HepG2 (cell line): ENCODE results near the gene MTHFD1L. TPM values are rescaled to one million over a fixed set of nuclear protein-coding genes. Genes with fewer than 3 reads are reported as not detected.
A peak's percentile ranks its signal among the peaks of the same experiment; 100 is the strongest.

ENCODE experiments used
- MAFF ChIP-seq: IDR thresholded peaks from 2 replicates; pipeline ENCODE4 v1.6.1; 2011; ENCODE audit warnings: low read depth, low read length, improper control_type of control experiment
- NR3C1 ChIP-seq: sonication (generic); formaldehyde crosslinking; IDR thresholded peaks from 2 replicates; pipeline ENCODE4 v1.4.0; 2020; ENCODE audit warnings: missing genetic modification reagents
- THYN1 ChIP-seq: sonication (generic); formaldehyde crosslinking; IDR thresholded peaks from 2 replicates; pipeline ENCODE4 v1.8.1; 2023; ENCODE audit warnings: low read depth, mild to moderate bottlenecking, moderate library complexity, missing genetic modification reagents, borderline replicate concordance
- ZFP36 ChIP-seq: fragments of 150-350 bp; IDR thresholded peaks from 2 replicates; pipeline ENCODE4 v1.6.1; 2018; ENCODE audit warnings: borderline replicate concordance, low read length, low read depth; ENCODE audit not compliant: partially characterized antibody
- ZNF670 ChIP-seq: sonication (generic); formaldehyde crosslinking; IDR thresholded peaks from 2 replicates; pipeline ENCODE4 v1.8.0; 2022; ENCODE audit warnings: mild to moderate bottlenecking, missing genetic modification reagents, borderline replicate concordance
- ZSCAN31 ChIP-seq: sonication (generic); formaldehyde crosslinking; IDR thresholded peaks from 2 replicates; pipeline ENCODE4 v1.5.0; 2020; ENCODE audit warnings: low read depth, mild to moderate bottlenecking, missing genetic modification reagents
- polyA plus RNA-seq, 8 experiments: library from polyadenylated mRNA; depleted of rRNA in 3 of 8; stranded (reverse) in 7 of 8; unstranded in 1 of 8; fragments of >200 nt; fragmentation: Illumina TruSeq in 4 of 8; extraction: Trizol in 4 of 8; gene quantifications; 2 replicates each; pipeline versions ENCODE4 v1.2.1 to v1.2.3, GENCODE V29; 2011 to 2016; ENCODE audit warnings: low read depth in 4 of 8, missing spikeins in 1 of 8, mixed read lengths in 1 of 8; ENCODE audit not compliant: insufficient read depth in 1 of 8
- total RNA-seq, 5 experiments: library from RNA; depleted of rRNA; stranded (reverse); fragments of >200 nt; fragmentation: Illumina TruSeq; extraction: Trizol; gene quantifications; 2 replicates each; pipeline ENCODE4 v1.2.3, GENCODE V29; 2016; ENCODE audit warnings: low read depth in 1 of 5
- TF ChIP-seq, protein P1 (sequence below): sonication (generic); formaldehyde crosslinking; IDR thresholded peaks from 2 replicates; pipeline ENCODE4 v1.4.0; 2020; ENCODE audit warnings: missing genetic modification reagents, borderline replicate concordance
- TF ChIP-seq, protein P2 (sequence below): IDR thresholded peaks from 2 replicates; pipeline ENCODE4 v1.6.1; 2012; ENCODE audit warnings: low read length, improper control_type of control experiment
- TF ChIP-seq, protein P3 (sequence below): conservative IDR thresholded peaks from 2 replicates; pipeline ENCODE4 v1.6.1; 2018; ENCODE audit warnings: missing genetic modification reagents
- TF ChIP-seq, protein P4 (sequence below): sonication (generic); formaldehyde crosslinking; IDR thresholded peaks from 2 replicates; pipeline ENCODE4 v1.5.1; 2020; ENCODE audit warnings: mild to moderate bottlenecking, missing genetic modification reagents, borderline replicate concordance

The MTHFD1L gene
- total and polyA plus RNA-seq, 2 of the 13 experiments (the other 11 are each of a cell fraction or from before 2014, with no cell fraction given) = 24.0 to 39.6 TPM

DNA sequence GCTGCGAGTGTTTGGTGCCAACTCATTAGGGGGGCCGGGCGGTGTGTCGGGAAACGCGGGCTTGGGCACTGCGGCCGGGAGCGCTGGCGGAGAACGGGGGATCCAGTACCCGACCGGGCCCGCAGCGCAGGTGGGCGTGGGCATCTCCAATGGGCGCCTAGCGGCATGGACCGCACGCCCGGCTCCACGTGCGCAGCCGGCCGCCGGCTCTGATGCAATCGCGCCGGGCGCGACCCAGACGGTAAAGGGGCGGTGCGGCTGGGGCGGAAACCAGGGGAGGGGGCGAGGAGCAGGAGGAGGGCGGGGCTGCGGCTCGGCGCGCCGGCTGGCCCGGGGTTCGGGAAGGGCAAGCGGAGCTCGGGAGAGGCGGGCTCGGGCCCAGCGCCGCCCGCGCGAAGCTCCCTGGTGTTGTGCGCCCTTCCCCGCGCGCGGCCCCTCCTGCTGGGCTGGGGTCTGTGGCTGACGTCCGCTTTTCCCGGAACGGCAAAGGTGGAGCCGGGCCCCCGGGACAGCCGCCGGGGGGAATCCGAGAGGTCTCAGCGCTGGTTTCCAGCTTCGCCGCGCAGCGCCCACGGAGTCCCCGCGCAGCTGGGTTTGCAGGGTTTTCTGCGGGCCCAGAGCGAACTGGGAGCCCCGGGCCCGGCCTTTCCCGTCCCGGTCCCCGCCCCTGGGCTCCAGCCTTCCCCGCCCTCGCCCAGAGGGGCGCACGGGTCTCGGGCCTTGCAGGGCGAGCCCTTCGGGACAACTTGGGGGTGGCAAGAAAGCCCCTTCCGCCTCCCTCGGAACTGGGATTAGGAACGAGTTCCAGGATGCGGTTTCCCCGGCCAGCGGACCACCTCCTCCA, 867 bp downstream of the MTHFD1L start (continued):
- TF ChIP-seq, protein P1, sequence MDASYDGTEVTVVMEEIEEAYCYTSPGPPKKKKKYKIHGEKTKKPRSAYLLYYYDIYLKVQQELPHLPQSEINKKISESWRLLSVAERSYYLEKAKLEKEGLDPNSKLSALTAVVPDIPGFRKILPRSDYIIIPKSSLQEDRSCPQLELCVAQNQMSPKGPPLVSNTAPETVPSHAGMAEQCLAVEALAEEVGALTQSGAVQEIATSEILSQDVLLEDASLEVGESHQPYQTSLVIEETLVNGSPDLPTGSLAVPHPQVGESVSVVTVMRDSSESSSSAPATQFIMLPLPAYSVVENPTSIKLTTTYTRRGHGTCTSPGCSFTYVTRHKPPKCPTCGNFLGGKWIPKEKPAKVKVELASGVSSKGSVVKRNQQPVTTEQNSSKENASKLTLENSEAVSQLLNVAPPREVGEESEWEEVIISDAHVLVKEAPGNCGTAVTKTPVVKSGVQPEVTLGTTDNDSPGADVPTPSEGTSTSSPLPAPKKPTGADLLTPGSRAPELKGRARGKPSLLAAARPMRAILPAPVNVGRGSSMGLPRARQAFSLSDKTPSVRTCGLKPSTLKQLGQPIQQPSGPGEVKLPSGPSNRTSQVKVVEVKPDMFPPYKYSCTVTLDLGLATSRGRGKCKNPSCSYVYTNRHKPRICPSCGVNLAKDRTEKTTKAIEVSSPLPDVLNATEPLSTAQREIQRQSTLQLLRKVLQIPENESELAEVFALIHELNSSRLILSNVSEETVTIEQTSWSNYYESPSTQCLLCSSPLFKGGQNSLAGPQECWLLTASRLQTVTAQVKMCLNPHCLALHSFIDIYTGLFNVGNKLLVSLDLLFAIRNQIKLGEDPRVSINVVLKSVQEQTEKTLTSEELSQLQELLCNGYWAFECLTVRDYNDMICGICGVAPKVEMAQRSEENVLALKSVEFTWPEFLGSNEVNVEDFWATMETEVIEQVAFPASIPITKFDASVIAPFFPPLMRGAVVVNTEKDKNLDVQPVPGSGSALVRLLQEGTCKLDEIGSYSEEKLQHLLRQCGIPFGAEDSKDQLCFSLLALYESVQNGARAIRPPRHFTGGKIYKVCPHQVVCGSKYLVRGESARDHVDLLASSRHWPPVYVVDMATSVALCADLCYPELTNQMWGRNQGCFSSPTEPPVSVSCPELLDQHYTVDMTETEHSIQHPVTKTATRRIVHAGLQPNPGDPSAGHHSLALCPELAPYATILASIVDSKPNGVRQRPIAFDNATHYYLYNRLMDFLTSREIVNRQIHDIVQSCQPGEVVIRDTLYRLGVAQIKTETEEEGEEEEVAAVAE (CRISPR knock-in tag) = no peak
- TF ChIP-seq, protein P2, sequence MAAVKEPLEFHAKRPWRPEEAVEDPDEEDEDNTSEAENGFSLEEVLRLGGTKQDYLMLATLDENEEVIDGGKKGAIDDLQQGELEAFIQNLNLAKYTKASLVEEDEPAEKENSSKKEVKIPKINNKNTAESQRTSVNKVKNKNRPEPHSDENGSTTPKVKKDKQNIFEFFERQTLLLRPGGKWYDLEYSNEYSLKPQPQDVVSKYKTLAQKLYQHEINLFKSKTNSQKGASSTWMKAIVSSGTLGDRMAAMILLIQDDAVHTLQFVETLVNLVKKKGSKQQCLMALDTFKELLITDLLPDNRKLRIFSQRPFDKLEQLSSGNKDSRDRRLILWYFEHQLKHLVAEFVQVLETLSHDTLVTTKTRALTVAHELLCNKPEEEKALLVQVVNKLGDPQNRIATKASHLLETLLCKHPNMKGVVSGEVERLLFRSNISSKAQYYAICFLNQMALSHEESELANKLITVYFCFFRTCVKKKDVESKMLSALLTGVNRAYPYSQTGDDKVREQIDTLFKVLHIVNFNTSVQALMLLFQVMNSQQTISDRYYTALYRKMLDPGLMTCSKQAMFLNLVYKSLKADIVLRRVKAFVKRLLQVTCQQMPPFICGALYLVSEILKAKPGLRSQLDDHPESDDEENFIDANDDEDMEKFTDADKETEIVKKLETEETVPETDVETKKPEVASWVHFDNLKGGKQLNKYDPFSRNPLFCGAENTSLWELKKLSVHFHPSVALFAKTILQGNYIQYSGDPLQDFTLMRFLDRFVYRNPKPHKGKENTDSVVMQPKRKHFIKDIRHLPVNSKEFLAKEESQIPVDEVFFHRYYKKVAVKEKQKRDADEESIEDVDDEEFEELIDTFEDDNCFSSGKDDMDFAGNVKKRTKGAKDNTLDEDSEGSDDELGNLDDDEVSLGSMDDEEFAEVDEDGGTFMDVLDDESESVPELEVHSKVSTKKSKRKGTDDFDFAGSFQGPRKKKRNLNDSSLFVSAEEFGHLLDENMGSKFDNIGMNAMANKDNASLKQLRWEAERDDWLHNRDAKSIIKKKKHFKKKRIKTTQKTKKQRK = no peak
- TF ChIP-seq THYN1 (CRISPR knock-in tag) (no peak), NR3C1 (no peak), MAFF (no peak), ZNF670 (CRISPR knock-in tag) (no peak), ZFP36 (no peak), ZSCAN31 (CRISPR knock-in tag) (peak; percentile 67; the same call in 1 of the 2 replicates)
- TF ChIP-seq, protein P3, sequence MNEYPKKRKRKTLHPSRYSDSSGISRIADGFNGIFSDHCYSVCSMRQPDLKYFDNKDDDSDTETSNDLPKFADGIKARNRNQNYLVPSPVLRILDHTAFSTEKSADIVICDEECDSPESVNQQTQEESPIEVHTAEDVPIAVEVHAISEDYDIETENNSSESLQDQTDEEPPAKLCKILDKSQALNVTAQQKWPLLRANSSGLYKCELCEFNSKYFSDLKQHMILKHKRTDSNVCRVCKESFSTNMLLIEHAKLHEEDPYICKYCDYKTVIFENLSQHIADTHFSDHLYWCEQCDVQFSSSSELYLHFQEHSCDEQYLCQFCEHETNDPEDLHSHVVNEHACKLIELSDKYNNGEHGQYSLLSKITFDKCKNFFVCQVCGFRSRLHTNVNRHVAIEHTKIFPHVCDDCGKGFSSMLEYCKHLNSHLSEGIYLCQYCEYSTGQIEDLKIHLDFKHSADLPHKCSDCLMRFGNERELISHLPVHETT (CRISPR knock-in tag) = peak; percentile 96
- TF ChIP-seq, protein P4, sequence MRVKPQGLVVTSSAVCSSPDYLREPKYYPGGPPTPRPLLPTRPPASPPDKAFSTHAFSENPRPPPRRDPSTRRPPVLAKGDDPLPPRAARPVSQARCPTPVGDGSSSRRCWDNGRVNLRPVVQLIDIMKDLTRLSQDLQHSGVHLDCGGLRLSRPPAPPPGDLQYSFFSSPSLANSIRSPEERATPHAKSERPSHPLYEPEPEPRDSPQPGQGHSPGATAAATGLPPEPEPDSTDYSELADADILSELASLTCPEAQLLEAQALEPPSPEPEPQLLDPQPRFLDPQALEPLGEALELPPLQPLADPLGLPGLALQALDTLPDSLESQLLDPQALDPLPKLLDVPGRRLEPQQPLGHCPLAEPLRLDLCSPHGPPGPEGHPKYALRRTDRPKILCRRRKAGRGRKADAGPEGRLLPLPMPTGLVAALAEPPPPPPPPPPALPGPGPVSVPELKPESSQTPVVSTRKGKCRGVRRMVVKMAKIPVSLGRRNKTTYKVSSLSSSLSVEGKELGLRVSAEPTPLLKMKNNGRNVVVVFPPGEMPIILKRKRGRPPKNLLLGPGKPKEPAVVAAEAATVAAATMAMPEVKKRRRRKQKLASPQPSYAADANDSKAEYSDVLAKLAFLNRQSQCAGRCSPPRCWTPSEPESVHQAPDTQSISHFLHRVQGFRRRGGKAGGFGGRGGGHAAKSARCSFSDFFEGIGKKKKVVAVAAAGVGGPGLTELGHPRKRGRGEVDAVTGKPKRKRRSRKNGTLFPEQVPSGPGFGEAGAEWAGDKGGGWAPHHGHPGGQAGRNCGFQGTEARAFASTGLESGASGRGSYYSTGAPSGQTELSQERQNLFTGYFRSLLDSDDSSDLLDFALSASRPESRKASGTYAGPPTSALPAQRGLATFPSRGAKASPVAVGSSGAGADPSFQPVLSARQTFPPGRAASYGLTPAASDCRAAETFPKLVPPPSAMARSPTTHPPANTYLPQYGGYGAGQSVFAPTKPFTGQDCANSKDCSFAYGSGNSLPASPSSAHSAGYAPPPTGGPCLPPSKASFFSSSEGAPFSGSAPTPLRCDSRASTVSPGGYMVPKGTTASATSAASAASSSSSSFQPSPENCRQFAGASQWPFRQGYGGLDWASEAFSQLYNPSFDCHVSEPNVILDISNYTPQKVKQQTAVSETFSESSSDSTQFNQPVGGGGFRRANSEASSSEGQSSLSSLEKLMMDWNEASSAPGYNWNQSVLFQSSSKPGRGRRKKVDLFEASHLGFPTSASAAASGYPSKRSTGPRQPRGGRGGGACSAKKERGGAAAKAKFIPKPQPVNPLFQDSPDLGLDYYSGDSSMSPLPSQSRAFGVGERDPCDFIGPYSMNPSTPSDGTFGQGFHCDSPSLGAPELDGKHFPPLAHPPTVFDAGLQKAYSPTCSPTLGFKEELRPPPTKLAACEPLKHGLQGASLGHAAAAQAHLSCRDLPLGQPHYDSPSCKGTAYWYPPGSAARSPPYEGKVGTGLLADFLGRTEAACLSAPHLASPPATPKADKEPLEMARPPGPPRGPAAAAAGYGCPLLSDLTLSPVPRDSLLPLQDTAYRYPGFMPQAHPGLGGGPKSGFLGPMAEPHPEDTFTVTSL (CRISPR knock-in tag) = peak; percentile 47; the same call in 1 of the 2 replicates
